Measurements from ENCODE around the gene PRCC.

The PRCC gene

GRCh38 chr1:156806512-156807440 lies 39.4 kb downstream of the PRCC start:
- H3K4me3 ChIP-seq (ENCODE audit: low read depth, low read length): no peak overlapping the region
- DNase-seq (ENCODE audit: low read depth): no peak
- no peak for TF ChIP-seq CTCF (conservative IDR thresholded peaks at IDR 0.05; ENCODE audit: low read depth, low read length)

GRCh38 chr1:156807627-156808026 lies 40.3 kb downstream of the PRCC start:
- no peak for DNase-seq (ENCODE audit: low read depth)
- TF ChIP-seq CTCF (conservative IDR thresholded peaks at IDR 0.05; ENCODE audit: low read depth, low read length): no peak
- no peak overlapping the region for H3K4me3 ChIP-seq (ENCODE audit: low read depth, low read length)

- no peak for DNase-seq (ENCODE audit: low read depth)
- no peak for TF ChIP-seq CTCF (conservative IDR thresholded peaks at IDR 0.05; ENCODE audit: low read depth, low read length)
- no peak overlapping the region for H3K4me3 ChIP-seq (ENCODE audit: low read depth, low read length)
Measured at GRCh38 chr1:156808186-156809030, 41.1 kb downstream of the PRCC start.

GRCh38 chr1:156809281-156809680 lies 41.9 kb downstream of the PRCC start:
- DNase-seq (ENCODE audit: low read depth): no peak
- TF ChIP-seq CTCF (conservative IDR thresholded peaks at IDR 0.05; ENCODE audit: low read depth, low read length): no peak
- H3K4me3 ChIP-seq (ENCODE audit: low read depth, low read length): no peak overlapping the region

GRCh38 chr1:156809711-156810366 lies 42.5 kb downstream of the PRCC start:
- no peak overlapping the region for H3K4me3 ChIP-seq (ENCODE audit: low read depth, low read length)
- no peak for DNase-seq (ENCODE audit: low read depth)
- no peak for TF ChIP-seq CTCF (conservative IDR thresholded peaks at IDR 0.05; ENCODE audit: low read depth, low read length)

- TF ChIP-seq CTCF (conservative IDR thresholded peaks at IDR 0.05; ENCODE audit: low read depth, low read length): no peak
- H3K4me3 ChIP-seq (ENCODE audit: low read depth, low read length): no peak overlapping the region
- DNase-seq (ENCODE audit: low read depth): no peak
Measured at GRCh38 chr1:156811168-156811567, 43.8 kb downstream of the PRCC start.
